Astrocyte (in vitro differentiated cells and primary cell): ENCODE data around the gene NEU2. TPM values are rescaled to one million over a fixed set of nuclear protein-coding genes. Genes with fewer than 3 reads are reported as not detected.

Experiments used
- DNase-seq: peaks from one replicate; pipeline ENCODE4 v3.0.0-alpha.2; 2010; ENCODE audit warnings: low read depth
- FAIRE-seq: peaks from 2 replicates; lab custom pipeline; 2011; peaks lifted over from hg19 to GRCh38; lab: Jason Lieb, UNC
- H2AFZ ChIP-seq: 2 replicates; pipeline ENCODE4 v1.6.0; 2012; ENCODE audit warnings: low read depth, low read length, inconsistent platforms
- H3K27ac ChIP-seq: 2 replicates; pipeline ENCODE4 v1.5.1; 2011; ENCODE audit warnings: low read depth, low read length, inconsistent platforms
- H3K27me3 ChIP-seq: 2 replicates; pipeline ENCODE4 v1.6.0; 2011; ENCODE audit warnings: low read length, inconsistent platforms; ENCODE audit not compliant: insufficient read depth
- H3K36me3 ChIP-seq: 2 replicates; pipeline ENCODE4 v1.5.1; 2011; ENCODE audit warnings: low read length, inconsistent platforms; ENCODE audit not compliant: insufficient read depth
- H3K4me1 ChIP-seq: 2 replicates; pipeline ENCODE4 v1.5.1; 2011; ENCODE audit warnings: low read length, inconsistent platforms; ENCODE audit not compliant: insufficient read depth
- H3K4me2 ChIP-seq: 2 replicates; pipeline ENCODE4 v1.6.0; 2012; ENCODE audit warnings: low read length, inconsistent platforms
- H3K4me3 ChIP-seq: 2 replicates; pipeline ENCODE4 v1.5.1; 2011; ENCODE audit warnings: low read depth, mild to moderate bottlenecking, low read length, inconsistent platforms; ENCODE audit not compliant: insufficient read depth
- H3K79me2 ChIP-seq: 2 replicates; pipeline ENCODE4 v1.6.0; 2012; ENCODE audit warnings: mild to moderate bottlenecking, low read length, inconsistent platforms; ENCODE audit not compliant: insufficient read depth
- H3K9ac ChIP-seq: 2 replicates; pipeline ENCODE4 v1.6.0; 2012; ENCODE audit warnings: mild to moderate bottlenecking, low read length, inconsistent platforms
- H3K9me3 ChIP-seq: 2 replicates; pipeline ENCODE4 v1.5.1; 2012; ENCODE audit warnings: low read depth, mild to moderate bottlenecking, low read length, inconsistent platforms; ENCODE audit not compliant: insufficient read depth
- H4K20me1 ChIP-seq: 2 replicates; pipeline ENCODE4 v1.6.0; 2012; ENCODE audit warnings: low read length, inconsistent platforms; ENCODE audit not compliant: insufficient read depth
- H3K27ac Mint-ChIP-seq: one replicate; pipeline ENCODE4 v1.8.0; 2021; ENCODE audit warnings: mild to moderate bottlenecking, mixed read lengths; ENCODE audit not compliant: unreplicated experiment
- H3K27me3 Mint-ChIP-seq: one replicate; pipeline ENCODE4 v1.8.0; 2021; ENCODE audit warnings: low read depth, mixed read lengths; ENCODE audit not compliant: unreplicated experiment
- H3K36me3 Mint-ChIP-seq: one replicate; pipeline ENCODE4 v1.8.0; 2021; ENCODE audit warnings: low read depth, mixed read lengths; ENCODE audit not compliant: unreplicated experiment
- H3K4me1 Mint-ChIP-seq: one replicate; pipeline ENCODE4 v1.8.0; 2021; ENCODE audit warnings: low read depth, mixed read lengths; ENCODE audit not compliant: unreplicated experiment
- H3K4me3 Mint-ChIP-seq: one replicate; pipeline ENCODE4 v1.8.0; 2021; ENCODE audit warnings: mild to moderate bottlenecking, moderate library complexity, mixed read lengths; ENCODE audit not compliant: unreplicated experiment
- H3K9me3 Mint-ChIP-seq: one replicate; pipeline ENCODE4 v1.8.0; 2021; ENCODE audit warnings: mild to moderate bottlenecking, mixed read lengths; ENCODE audit not compliant: unreplicated experiment
- EZH2 ChIP-seq: IDR thresholded peaks from 2 replicates; pipeline ENCODE4 v1.6.1; 2012; ENCODE audit warnings: mild to moderate bottlenecking, low read length, inconsistent platforms; ENCODE audit not compliant: insufficient read depth
- total RNA-seq: library from RNA; stranded (reverse); gene quantifications from 2 replicates; pipeline ENCODE4 v1.2.1, GENCODE V29; 2021
- TF ChIP-seq, protein P1 (sequence below): IDR thresholded peaks from 2 replicates; pipeline ENCODE4 v1.5.1; 2011; ENCODE audit warnings: low read depth, mild to moderate bottlenecking, inconsistent platforms, low read length, moderate library complexity; ENCODE audit not compliant: insufficient read depth

Gene NEU2
- total RNA-seq, 1 donor from 2014 or later, result not detected

DNA sequence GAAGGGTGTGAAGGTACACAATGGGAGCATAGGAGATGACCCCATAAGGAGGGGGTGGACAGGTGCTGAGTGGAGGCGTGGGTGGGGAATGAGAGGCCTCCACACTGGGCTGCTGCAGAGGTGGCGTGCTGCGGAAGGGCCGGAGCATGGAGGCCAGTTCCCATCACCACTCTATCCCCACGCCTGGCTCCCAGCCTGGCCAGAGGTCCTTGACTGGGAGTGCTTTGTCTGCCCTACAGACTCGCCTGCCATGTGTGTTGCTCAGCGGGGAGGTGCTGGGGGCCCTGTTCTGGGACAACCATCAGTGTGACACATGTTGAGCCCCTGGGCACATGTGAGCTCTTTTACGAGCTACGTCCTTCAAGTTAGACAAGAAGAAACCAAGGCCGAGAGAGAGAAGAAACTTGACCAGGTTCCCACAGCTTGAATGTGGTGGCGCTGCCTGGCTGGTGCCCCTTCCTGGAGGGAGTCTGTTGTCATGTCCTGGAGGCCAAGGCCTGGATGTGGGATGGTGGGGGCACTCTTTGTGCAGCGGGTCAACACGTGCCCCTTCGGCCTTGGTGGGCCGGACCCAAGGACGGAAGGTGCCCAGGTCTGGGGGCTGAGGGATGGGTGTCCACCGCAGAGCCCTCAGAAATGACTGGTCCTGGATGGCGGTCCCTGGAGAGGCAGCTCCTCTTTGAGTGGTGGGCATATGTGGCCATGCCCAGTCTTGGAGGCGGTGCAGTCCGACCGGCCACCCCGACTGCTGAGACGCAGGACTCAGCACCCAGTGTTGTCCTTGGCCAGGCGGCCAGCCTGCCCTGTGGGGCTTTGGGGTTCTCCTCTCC, 26.5 kb downstream of the NEU2 start:
- Mint-ChIP-seq H3K4me1 (peaks cover 2% of the 10 kb centered on the region), H3K27ac (no peak overlapping the region), H3K9me3 (no peaks in the 10 kb centered on the region), H3K4me3 (no peak overlapping the region), H3K36me3 (peaks cover 1% of the 10 kb centered on the region), H3K27me3 (peaks cover 29% of the 10 kb centered on the region)
- no peak for FAIRE-seq
- Histone ChIP-seq H3K9ac (no peak overlapping the region), H3K4me3 (no peak overlapping the region), H4K20me1 (no peaks in the 10 kb centered on the region), H3K27me3 (no peaks in the 10 kb centered on the region), H3K36me3 (no peaks in the 10 kb centered on the region), H3K4me1 (no peaks in the 10 kb centered on the region), H2AFZ (no peak overlapping the region), H3K79me2 (no peaks in the 10 kb centered on the region), H3K4me2 (no peak overlapping the region), H3K27ac (no peak overlapping the region), H3K9me3 (no peaks in the 10 kb centered on the region)
- DNase-seq, result no peak
- no peak for TF ChIP-seq EZH2
- TF ChIP-seq, protein P1, sequence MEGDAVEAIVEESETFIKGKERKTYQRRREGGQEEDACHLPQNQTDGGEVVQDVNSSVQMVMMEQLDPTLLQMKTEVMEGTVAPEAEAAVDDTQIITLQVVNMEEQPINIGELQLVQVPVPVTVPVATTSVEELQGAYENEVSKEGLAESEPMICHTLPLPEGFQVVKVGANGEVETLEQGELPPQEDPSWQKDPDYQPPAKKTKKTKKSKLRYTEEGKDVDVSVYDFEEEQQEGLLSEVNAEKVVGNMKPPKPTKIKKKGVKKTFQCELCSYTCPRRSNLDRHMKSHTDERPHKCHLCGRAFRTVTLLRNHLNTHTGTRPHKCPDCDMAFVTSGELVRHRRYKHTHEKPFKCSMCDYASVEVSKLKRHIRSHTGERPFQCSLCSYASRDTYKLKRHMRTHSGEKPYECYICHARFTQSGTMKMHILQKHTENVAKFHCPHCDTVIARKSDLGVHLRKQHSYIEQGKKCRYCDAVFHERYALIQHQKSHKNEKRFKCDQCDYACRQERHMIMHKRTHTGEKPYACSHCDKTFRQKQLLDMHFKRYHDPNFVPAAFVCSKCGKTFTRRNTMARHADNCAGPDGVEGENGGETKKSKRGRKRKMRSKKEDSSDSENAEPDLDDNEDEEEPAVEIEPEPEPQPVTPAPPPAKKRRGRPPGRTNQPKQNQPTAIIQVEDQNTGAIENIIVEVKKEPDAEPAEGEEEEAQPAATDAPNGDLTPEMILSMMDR, result no peak

DNA sequence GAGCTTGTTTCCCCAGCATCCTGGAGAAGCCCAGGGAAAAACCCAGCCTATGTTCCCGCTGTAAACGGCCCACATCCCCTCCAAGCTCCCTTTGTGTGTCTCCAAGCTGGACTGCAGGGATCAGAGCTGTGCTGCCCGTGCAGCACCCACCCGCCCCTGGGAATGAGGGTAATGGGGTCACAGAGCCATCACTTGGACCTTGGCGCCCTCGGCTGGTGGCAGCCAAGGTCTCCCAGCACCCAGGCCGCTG, 27.0 kb downstream of the NEU2 start:
- peaks cover 1% of the 10 kb centered on the region for H3K36me3 Mint-ChIP-seq
- Histone ChIP-seq H3K36me3 (no peaks in the 10 kb centered on the region), H3K4me3 (no peak overlapping the region), H2AFZ (no peak overlapping the region), H3K79me2 (no peaks in the 10 kb centered on the region), H3K4me1 (no peaks in the 10 kb centered on the region), H3K4me2 (no peak overlapping the region), H3K27ac (no peak overlapping the region), H3K9me3 (no peaks in the 10 kb centered on the region), H4K20me1 (no peaks in the 10 kb centered on the region), H3K9ac (no peak overlapping the region), H3K27me3 (no peaks in the 10 kb centered on the region)
- peaks cover 25% of the 10 kb centered on the region for H3K27me3 Mint-ChIP-seq
- H3K4me3 Mint-ChIP-seq, result no peak overlapping the region
- peaks cover 2% of the 10 kb centered on the region for H3K4me1 Mint-ChIP-seq
- H3K9me3 Mint-ChIP-seq, result no peaks in the 10 kb centered on the region
- DNase-seq (no peak), FAIRE-seq (no peak)
- TF ChIP-seq, protein P1, result no peak
- no peak for TF ChIP-seq EZH2
- no peak overlapping the region for H3K27ac Mint-ChIP-seq

DNA sequence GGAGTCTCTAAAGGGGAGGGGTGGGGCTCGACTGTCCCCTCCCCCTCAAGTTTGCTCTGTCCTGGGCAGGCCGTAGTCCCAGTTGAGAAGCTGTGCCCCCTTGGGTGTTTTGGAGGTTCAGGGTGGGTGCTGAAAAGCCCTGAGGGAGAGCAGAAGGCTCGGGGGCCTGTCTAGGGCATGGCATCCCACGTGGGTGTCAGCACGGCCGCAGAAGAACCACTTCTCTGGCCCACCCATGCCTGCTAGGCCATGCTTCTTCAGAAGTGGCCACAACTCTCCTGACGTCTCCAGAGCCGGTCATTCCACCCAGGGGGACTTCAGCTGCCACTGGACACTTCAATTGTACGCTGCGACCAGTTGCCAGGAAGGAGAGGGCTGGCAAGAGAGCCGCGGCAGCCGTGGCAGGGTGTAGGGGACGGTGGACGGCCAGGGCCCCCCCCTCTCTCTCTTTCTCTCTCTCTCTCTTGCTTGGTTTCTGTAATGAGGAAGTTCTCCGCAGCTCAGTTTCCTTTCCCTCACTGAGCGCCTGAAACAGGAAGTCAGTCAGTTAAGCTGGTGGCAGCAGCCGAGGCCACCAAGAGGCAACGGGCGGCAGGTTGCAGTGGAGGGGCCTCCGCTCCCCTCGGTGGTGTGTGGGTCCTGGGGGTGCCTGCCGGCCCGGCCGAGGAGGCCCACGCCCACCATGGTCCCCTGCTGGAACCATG, 27.5 kb downstream of the NEU2 start, which contains the start of gene INPP5D:
Gene INPP5D (plus strand): TSS at position 546 of the 704 bp plus-strand sequence. CDS start 137 bp downstream, at position 683.
- peaks cover 24% of the 10 kb centered on the region for H3K27me3 Mint-ChIP-seq
- no peak within 1 kb of the TSS for H3K27ac Mint-ChIP-seq
- DNase-seq, result no peak

More for the DNA sequence above, 27.5 kb downstream of the NEU2 start, which contains the start of gene INPP5D:
- Histone ChIP-seq H3K27ac (no peak within 1 kb of the TSS), H3K4me1 (no peaks in the 10 kb centered on the region), H3K36me3 (no peaks in the 10 kb centered on the region), H3K79me2 (no peaks in the 10 kb centered on the region), H3K9ac (no peak within 1 kb of the TSS), H3K27me3 (no peaks in the 10 kb centered on the region), H4K20me1 (no peaks in the 10 kb centered on the region), H3K4me2 (no peak within 1 kb of the TSS), H2AFZ (no peak within 1 kb of the TSS), H3K4me3 (no peak within 1 kb of the TSS), H3K9me3 (no peaks in the 10 kb centered on the region)
- no peak for FAIRE-seq
- no peaks in the 10 kb centered on the region for H3K9me3 Mint-ChIP-seq
- TF ChIP-seq EZH2, result no peak
- TF ChIP-seq, protein P1, result no peak
- H3K36me3 Mint-ChIP-seq, result peaks cover 1% of the 10 kb centered on the region
- peaks cover 2% of the 10 kb centered on the region for H3K4me1 Mint-ChIP-seq
- no peak within 1 kb of the TSS for H3K4me3 Mint-ChIP-seq
